ENCODE results near the gene TP73.
"Not testable (repeated sequence)": the region's sequence is repeated elsewhere in the genome, so short reads cannot be mapped to it uniquely, and the experiment has no call there.

Gene TP73

DNA sequence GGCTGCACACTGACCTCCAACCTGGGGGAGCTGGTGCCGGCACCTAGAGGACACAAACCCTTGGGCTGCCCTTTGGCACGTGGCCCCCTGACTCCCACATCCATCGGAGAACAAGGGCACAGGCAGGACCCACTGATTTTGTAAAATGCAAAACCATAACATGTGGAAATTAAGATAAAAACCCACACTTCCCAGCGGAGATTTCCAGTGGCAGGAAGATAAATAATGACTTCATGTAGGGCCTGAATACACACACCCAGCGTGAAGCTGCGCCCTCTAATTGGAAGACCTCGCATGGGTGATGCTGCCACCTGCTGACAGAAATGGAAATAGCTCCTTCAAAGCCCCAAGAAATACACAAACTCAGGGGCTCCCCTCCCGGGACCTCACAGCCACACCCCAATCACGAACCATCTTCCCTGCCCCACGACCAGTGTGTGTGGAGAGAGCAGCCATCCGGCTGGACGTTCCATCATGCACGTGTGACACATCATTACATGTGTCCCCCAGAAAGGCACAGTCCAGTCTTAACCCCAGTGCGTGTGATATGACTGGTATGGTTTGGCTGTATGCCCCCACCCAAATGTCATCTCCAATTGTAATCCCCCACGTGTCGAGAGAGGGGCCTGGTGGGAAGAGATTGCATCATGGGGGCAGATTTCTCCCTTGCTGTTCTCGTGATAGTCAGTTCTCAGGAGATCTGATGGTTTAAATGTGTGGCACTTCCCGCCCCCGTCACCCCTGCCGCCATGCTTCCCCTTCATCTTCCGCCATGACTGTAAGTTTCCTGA, 33.2 kb upstream of the TP73 start:
- peak; percentile 63 for DNase-seq (ENCODE audit: low read depth)

GRCh38 chr1:3620708-3621107, 31.6 kb upstream of the TP73 start:
- DNase-seq (ENCODE audit: low read depth), result no peak

- peak; percentile 8 for DNase-seq (ENCODE audit: low read depth)
Observed at GRCh38 chr1:3621151-3621671, 31.1 kb upstream of the TP73 start.

- not testable (repeated sequence) for DNase-seq (ENCODE audit: low read depth)
Observed at GRCh38 chr1:3622102-3622501, 30.2 kb upstream of the TP73 start.

DNA sequence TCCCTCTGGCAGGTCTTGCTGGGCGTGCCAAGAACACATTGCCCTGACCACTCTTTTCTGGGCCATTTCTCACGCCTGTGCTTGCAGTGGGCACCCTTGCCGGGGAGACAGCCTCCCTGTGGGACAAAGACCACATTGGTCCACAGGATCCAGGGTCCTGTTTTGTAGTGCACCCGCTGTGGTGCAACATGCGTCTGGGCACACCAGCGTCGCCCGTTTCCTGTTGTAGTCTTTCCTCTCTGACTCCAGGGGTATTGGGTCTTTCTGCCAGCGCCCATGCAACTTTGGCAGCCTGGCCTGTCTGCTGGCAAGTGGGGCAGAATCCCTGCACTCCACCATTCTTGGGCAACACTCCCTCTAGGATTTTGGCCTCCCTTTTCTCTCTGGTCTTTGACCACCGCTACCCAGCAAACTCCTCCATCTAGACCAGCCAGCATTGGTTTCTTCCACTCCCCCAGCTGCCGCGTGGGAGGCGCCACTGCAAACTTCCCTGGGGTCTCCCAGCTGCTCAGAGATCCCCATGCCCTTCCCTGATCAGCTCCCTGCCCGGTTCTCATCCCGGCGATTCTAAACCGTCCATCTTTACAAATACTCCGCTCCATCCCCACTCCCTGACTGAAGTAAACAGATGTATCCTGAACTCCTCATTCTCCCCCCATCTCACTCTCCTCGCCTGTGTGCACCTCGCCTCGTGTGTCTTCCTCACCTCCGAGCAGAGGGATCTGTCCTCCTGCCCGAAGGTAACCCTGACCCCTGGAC, 28.7 kb upstream of the TP73 start:
- DNase-seq (ENCODE audit: low read depth), result no peak

- peak; percentile 93 for DNase-seq (ENCODE audit: low read depth)
Observed at GRCh38 chr1:3624200-3625136, 27.8 kb upstream of the TP73 start, which contains the start of gene TPRG1L. Gene TPRG1L, plus strand, starts transcription at chr1:3625015. Its CDS starts 58 bp downstream, at chr1:3625073.

DNA sequence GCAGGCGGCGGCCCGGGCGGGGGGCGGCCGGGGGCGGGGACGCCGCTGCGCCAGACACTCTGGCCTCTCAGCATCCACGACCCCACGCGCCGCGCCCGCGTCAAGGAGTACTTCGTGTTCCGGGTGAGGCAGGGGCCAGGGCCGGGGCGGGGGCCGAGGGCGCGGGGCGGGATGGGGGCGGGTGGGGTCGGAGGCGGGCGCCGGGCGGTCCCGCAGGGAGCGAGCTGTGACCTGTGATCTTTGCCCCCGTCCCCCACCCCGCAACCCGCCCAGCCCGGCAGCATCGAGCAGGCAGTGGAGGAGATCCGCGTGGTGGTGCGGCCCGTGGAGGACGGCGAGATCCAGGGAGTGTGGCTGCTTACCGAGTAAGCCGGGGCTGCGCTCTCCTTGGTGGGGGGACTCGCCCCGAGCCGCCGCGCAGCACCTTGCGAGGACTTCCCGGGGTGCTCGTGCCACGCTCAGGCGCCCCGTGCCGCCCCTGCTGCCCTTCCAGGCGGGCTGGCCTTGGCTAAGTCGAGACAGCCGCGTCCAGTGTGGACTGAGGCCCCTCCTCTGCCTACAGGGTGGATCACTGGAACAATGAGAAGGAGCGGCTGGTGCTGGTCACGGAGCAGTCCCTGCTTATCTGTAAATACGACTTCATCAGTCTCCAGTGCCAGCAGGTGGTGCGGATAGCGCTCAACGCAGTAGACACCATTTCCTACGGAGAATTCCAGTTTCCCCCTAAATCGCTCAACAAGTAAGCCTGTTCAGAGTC, 27.0 kb upstream of the TP73 start:
- no peak for DNase-seq (ENCODE audit: low read depth)

GRCh38 chr1:3626025-3626424, 26.3 kb upstream of the TP73 start:
- no peak for DNase-seq (ENCODE audit: low read depth)

- DNase-seq (ENCODE audit: low read depth), result no peak
Observed at GRCh38 chr1:3627515-3628253, 24.6 kb upstream of the TP73 start.

DNA sequence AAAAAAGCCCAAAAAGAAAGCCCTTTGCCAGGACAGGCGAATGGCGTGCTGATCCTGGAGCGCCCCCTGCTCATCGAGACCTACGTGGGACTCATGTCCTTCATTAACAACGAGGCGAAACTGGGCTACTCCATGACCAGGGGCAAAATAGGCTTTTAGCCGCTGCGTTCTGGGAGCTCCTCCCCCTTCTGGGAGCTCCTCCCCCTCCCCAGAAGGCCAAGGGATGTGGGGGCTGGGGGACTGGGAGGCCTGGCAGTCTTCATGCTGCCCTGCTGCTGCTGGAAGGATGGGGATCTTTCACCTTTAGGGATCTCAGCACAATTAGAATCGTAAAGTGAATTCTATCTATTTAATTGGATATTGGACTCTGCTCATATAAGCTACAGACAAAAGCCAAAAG, 23.9 kb upstream of the TP73 start:
- no peak for DNase-seq (ENCODE audit: low read depth)

DNA sequence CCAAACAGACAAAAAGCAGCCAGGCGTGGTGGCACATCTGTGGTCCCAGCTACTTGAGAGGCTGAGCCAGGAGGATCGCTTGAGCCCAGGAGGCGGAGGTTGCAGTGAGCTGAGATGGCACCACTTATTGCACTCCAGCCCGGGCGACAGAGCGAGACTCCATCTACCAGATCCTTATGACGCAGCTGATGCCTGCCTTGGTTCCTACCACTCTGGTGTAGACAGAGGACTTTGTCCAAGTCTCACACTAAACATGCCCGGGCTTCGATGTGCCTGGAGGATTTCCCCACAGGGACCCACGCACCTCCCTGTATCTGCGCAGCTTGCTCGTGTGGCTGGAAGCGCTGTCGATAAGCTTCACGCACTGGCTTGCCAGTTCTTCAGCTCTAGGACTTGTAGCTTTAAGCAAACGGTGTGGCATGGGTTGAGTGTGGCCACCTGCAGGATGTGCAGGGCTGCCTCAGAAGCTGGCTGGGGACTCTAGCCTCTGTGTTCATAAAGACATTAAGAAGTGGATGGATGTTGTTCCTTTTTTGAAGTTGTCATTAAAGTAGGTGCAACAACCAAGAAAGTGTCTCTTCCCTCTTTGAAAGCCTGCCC, 22.7 kb upstream of the TP73 start:
- DNase-seq (ENCODE audit: low read depth), result no peak

DNA sequence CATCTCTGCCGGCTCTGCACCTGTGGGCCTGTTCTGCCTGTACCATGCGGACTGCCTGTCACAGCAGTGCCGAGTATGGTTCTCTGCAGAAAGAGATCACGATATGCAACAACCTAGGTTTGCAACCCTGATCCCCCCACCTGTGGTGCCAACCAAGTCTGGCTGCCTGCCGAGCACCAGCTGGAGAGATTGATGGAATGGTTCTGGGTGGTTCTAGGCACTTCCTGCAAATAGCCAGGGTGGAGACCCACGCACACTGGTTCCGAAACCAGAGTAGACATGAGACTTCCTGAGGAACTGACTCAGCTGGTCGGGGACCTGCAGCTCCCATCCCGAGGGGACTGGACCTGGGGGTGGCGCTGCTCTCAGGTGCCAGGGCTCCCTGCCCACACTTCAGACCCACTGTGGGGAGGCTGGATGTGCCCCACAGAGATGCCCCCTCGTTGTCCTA, 22.1 kb upstream of the TP73 start:
- DNase-seq (ENCODE audit: low read depth), result no peak

GRCh38 chr1:3630914-3631313, 21.4 kb upstream of the TP73 start:
- no peak for DNase-seq (ENCODE audit: low read depth)

DNA sequence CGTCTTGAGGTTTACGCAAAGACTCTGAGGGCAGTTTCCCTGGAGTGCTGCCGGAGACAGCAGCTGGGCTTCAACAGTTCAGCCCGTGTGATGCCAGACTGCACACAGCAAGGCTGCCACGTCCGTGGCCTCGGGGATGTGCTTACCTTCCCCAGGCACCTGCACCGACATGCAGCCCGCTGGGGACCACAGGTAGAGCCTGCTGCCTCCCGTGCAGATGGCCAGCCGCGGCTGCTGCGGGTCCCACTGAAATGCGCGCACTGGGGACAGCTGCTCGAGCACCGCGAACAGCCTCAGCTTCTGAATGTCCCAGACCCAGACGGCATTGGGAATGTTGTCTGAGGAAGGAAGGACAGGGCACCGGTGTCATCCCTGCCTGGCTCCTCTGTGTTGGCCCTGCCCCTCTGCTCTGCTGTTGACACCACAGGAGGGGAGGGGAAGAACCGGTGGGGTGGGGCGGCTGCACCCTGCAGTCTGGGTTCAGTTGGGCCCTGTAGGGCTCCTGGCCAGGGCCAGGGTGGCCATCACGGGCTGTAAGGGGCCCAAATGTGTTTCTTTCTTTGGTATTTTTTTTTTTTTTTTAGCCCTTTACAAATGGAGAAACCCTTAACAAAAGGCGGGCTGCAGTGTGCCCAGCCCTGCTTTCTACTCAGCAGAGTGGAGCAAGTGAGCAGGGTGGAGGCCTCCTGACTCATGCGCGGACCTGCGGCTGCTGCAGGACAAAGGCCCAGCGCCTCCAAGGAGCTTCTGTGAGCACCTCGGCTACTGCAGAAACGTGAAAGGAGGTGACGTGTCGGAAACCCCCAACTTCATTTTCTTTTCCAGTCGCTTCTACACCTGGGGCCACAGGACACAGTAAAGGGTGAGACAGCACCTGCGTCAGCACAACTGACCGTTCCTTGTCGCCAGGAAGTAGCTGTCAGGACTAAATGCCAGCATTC, 20.7 kb upstream of the TP73 start:
- no peak for DNase-seq (ENCODE audit: low read depth)

DNA sequence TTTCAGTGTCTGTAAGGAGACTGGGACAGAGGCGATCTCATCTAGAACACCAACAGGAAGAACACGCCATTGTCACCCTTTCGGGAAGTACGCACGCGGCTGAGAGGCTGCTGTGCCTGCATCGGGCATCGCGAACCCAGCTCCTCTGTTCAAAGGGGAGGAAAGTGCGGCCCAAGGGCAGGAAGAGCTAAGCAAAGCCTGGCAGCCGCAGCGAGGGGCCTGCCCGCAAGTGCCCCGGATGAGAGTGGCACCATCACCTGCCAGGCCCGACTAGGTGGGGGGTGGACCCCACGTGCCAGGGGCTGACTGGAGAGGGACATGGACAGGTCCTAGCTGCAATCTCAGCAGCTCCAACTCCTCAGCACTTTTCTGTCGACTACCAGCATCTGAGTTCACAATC, 20.0 kb upstream of the TP73 start:
- no peak for DNase-seq (ENCODE audit: low read depth)

GRCh38 chr1:3632716-3633343, 19.5 kb upstream of the TP73 start:
- DNase-seq (ENCODE audit: low read depth), result no peak

GRCh38 chr1:3633344-3634058, 18.8 kb upstream of the TP73 start:
- no peak for DNase-seq (ENCODE audit: low read depth)

Data from fibroblast of gingiva (primary cell).